Neural progenitor cell (in vitro differentiated cells): ENCODE results near the gene FHL3. TPM values are rescaled to one million over a fixed set of nuclear protein-coding genes. Genes with fewer than 3 reads are reported as not detected.

ENCODE experiments used
- DNase-seq: peaks from one replicate; pipeline ENCODE4 v3.0.0-alpha.2; 2016; ENCODE audit warnings: low spot score
- H2AFZ ChIP-seq: fragments of 200-600 bp; sonication (generic); replicated peaks from 2 replicates; pipeline ENCODE4 v1.6.1; 2016; ENCODE audit warnings: antibody characterized with exemption
- H3F3A ChIP-seq: fragments of 200-600 bp; sonication (generic); 2 replicates; pipeline ENCODE4 v1.6.1; 2016; ENCODE audit warnings: antibody characterized with exemption, low read depth
- H3K27ac ChIP-seq: fragments of 200-600 bp; sonication (generic); 2 replicates; pipeline ENCODE4 v1.5.1; 2016; ENCODE audit warnings: mild to moderate bottlenecking
- H3K27me3 ChIP-seq: fragments of 200-600 bp; sonication (generic); 2 replicates; pipeline ENCODE4 v1.6.1; 2016; ENCODE audit warnings: mild to moderate bottlenecking, moderate library complexity
- H3K36me3 ChIP-seq: fragments of 200-600 bp; sonication (generic); 2 replicates; pipeline ENCODE4 v1.5.1; 2016
- H3K4me1 ChIP-seq: fragments of 200-600 bp; sonication (generic); 2 replicates; pipeline ENCODE4 v1.6.1; 2016; ENCODE audit warnings: mixed run types
- H3K4me2 ChIP-seq: fragments of 200-600 bp; sonication (generic); 2 replicates; pipeline ENCODE4 v1.6.1; 2016
- H3K4me3 ChIP-seq: fragments of 200-600 bp; sonication (generic); 2 replicates; pipeline ENCODE4 v1.5.1; 2016
- H3K79me2 ChIP-seq: fragments of 200-600 bp; sonication (generic); 2 replicates; pipeline ENCODE4 v1.6.1; 2016; ENCODE audit warnings: low read depth
- H3K9ac ChIP-seq: fragments of 200-600 bp; sonication (generic); 2 replicates; pipeline ENCODE4 v1.6.1; 2016
- H3K9me3 ChIP-seq: fragments of 200-600 bp; sonication (generic); 2 replicates; pipeline ENCODE4 v1.5.1; 2016; ENCODE audit warnings: low read depth
- H4K20me1 ChIP-seq: fragments of 200-600 bp; sonication (generic); 2 replicates; pipeline ENCODE4 v1.6.1; 2016; ENCODE audit warnings: low read depth
- H3K27ac Mint-ChIP-seq: 3 replicates; pipeline ENCODE4 v1.8.0; 2021; ENCODE audit warnings: mixed read lengths
- H3K27me3 Mint-ChIP-seq: 2 replicates; pipeline ENCODE4 v1.8.0; 2022; ENCODE audit warnings: low read depth, mild to moderate bottlenecking, inconsistent platforms, moderate library complexity, mixed read lengths; ENCODE audit not compliant: insufficient read depth
- H3K36me3 Mint-ChIP-seq: 3 replicates; pipeline ENCODE4 v1.8.0; 2021; ENCODE audit warnings: mixed read lengths
- H3K4me1 Mint-ChIP-seq: 3 replicates; pipeline ENCODE4 v1.8.0; 2021; ENCODE audit warnings: mixed read lengths
- H3K4me3 Mint-ChIP-seq: 3 replicates; pipeline ENCODE4 v1.8.0; 2021; ENCODE audit warnings: mild to moderate bottlenecking, moderate library complexity, mixed read lengths
- H3K9me3 Mint-ChIP-seq: 3 replicates; pipeline ENCODE4 v1.8.0; 2020; ENCODE audit warnings: mixed read lengths
- CTCF ChIP-seq: fragments of 200-600 bp; sonication (generic); IDR thresholded peaks from 2 replicates; pipeline ENCODE4 v1.5.1; 2017; ENCODE audit warnings: antibody characterized with exemption, mild to moderate bottlenecking
- EZH2 ChIP-seq: fragments of 200-600 bp; sonication (generic); IDR thresholded peaks from 2 replicates; pipeline ENCODE4 v1.6.1; 2017; ENCODE audit warnings: antibody characterized with exemption, mild to moderate bottlenecking, moderate library complexity
- EZH2phosphoT487 ChIP-seq: fragments of 200-600 bp; sonication (generic); IDR thresholded peaks from 2 replicates; pipeline ENCODE4 v1.6.1; 2017; ENCODE audit warnings: antibody characterized with exemption
- total RNA-seq: library from RNA; depleted of rRNA; stranded (reverse); fragments of >200 nt; gene quantifications from 2 replicates; pipeline ENCODE4 v1.2.3, GENCODE V29; 2015; ENCODE audit warnings: low replicate concordance

FHL3 gene
- total RNA-seq, 1 donor from 2014 or later: 8.1 TPM

GRCh38 chr1:38014724-38015424 is 9.6 kb upstream of the FHL3 start:
- H3K79me2 ChIP-seq: peaks cover 64% of the 10 kb centered on the region
- peaks cover 21% of the 10 kb centered on the region for H4K20me1 ChIP-seq
- no peaks in the 10 kb centered on the region for H3K27me3 ChIP-seq
- peaks cover 8% of the 10 kb centered on the region for H3K36me3 Mint-ChIP-seq
- no peaks in the 10 kb centered on the region for H3K27me3 Mint-ChIP-seq
- H3K4me1 ChIP-seq: peaks cover 9% of the 10 kb centered on the region
- peaks cover 11% of the 10 kb centered on the region for H3K4me1 Mint-ChIP-seq
- DNase-seq: no peak
- no peak overlapping the region for H2AFZ ChIP-seq
- H3K9me3 Mint-ChIP-seq: no peaks in the 10 kb centered on the region
- no peak overlapping the region for H3K4me3 Mint-ChIP-seq
- H3K36me3 ChIP-seq: peaks cover 5% of the 10 kb centered on the region
- TF ChIP-seq EZH2phosphoT487: no peak
- no peak for TF ChIP-seq CTCF
- no peak for TF ChIP-seq EZH2
- no peaks in the 10 kb centered on the region for H3K9me3 ChIP-seq
- no peak overlapping the region for H3K27ac ChIP-seq
- peaks cover 33% of the 10 kb centered on the region for H3F3A ChIP-seq
- no peak overlapping the region for H3K4me3 ChIP-seq
- no peak overlapping the region for H3K4me2 ChIP-seq
- no peak overlapping the region for H3K9ac ChIP-seq
- H3K27ac Mint-ChIP-seq: no peak overlapping the region

- no peak overlapping the region for H2AFZ ChIP-seq
- no peaks in the 10 kb centered on the region for H3K27me3 Mint-ChIP-seq
- TF ChIP-seq CTCF (no peak), EZH2 (no peak), EZH2phosphoT487 (no peak)
- peak overlapping the region; percentile 99 for H3K4me3 Mint-ChIP-seq
- peak overlapping the region; percentile 96 for H3K4me3 ChIP-seq
- peaks cover 21% of the 10 kb centered on the region for H4K20me1 ChIP-seq
- H3K79me2 ChIP-seq: peaks cover 57% of the 10 kb centered on the region
- H3K27ac ChIP-seq: no peak overlapping the region
- peak overlapping the region; percentile 80 for H3K4me2 ChIP-seq
- H3K4me1 Mint-ChIP-seq: peaks cover 18% of the 10 kb centered on the region
- no peaks in the 10 kb centered on the region for H3K9me3 Mint-ChIP-seq
- H3K36me3 Mint-ChIP-seq: peaks cover 4% of the 10 kb centered on the region
- no peaks in the 10 kb centered on the region for H3K27me3 ChIP-seq
- H3K36me3 ChIP-seq: peaks cover 5% of the 10 kb centered on the region
- H3K9me3 ChIP-seq: no peaks in the 10 kb centered on the region
- no peak overlapping the region for H3K27ac Mint-ChIP-seq
- no peak for DNase-seq
- H3K4me1 ChIP-seq: peaks cover 15% of the 10 kb centered on the region
- H3F3A ChIP-seq: peaks cover 40% of the 10 kb centered on the region
- H3K9ac ChIP-seq: no peak overlapping the region
These were observed 8.9 kb upstream of the FHL3 start for GRCh38 chr1:38014171-38014570.

GRCh38 chr1:38013227-38013622 is 7.9 kb upstream of the FHL3 start:
- peaks cover 18% of the 10 kb centered on the region for H4K20me1 ChIP-seq
- H3K9ac ChIP-seq: peak overlapping the region; percentile 85
- Mint-ChIP-seq H3K9me3 (no peaks in the 10 kb centered on the region), H3K4me1 (peaks cover 20% of the 10 kb centered on the region), H3K27ac (peak overlapping the region; percentile 97), H3K36me3 (no peaks in the 10 kb centered on the region), H3K4me3 (peak overlapping the region; percentile 99), H3K27me3 (no peaks in the 10 kb centered on the region)
- H3K4me2 ChIP-seq: peak overlapping the region; percentile 80
- DNase-seq: no peak
- H3K36me3 ChIP-seq: peaks cover 5% of the 10 kb centered on the region
- H3F3A ChIP-seq: peaks cover 40% of the 10 kb centered on the region
- TF ChIP-seq EZH2 (no peak), EZH2phosphoT487 (no peak), CTCF (no peak)
- H3K79me2 ChIP-seq: peaks cover 55% of the 10 kb centered on the region
- no peaks in the 10 kb centered on the region for H3K9me3 ChIP-seq
- no peak overlapping the region for H2AFZ ChIP-seq
- H3K27ac ChIP-seq: peak overlapping the region; percentile 75
- H3K4me3 ChIP-seq: peak overlapping the region; percentile 96
- H3K27me3 ChIP-seq: no peaks in the 10 kb centered on the region
- H3K4me1 ChIP-seq: peaks cover 20% of the 10 kb centered on the region
